ENCODE data around the gene TXLNG. TPM values are rescaled to one million over a fixed set of nuclear protein-coding genes. Genes with fewer than 3 reads are reported as not detected.

TXLNG gene
- total RNA-seq, 2 donors from 2014 or later, result 6.2 to 10.1 TPM

DNA sequence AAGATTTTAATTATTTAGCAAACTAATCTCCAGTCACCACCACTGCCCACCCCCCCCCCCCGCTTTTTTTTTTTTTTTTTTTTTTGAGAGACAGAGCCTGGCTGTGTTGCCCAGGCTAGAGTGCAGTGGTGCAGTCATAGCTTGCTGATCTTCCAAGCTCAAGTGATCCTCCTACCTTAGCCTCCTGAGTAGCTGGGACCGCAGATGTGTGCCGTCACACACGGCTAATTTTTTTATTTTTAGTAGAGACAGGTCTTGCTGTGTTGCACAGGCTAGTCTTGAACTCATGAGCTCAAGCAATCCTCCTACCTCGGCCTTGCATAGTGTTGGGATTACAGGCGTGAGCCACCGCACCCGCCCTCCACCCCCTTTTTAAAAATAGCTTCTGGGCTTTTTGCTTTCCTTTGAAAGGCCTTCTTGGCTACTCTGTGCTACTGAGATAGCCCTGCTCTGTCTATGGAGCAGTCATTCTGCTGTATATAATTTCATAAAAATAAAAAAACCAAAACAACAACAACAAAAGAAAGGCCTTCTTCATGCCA lies 18.7 kb downstream of the TXLNG start:
- Histone ChIP-seq H3K4me1 (peaks cover 0 to 9% of the 10 kb centered on the region in 2 donors), H3K9me3 (no peaks in the 10 kb centered on the region), H3K36me3 (no peaks in the 10 kb centered on the region), H3K4me3 (no peak overlapping the region), H3K27ac (no peak overlapping the region), H3K27me3 (no peaks in the 10 kb centered on the region)
- no peak for DNase-seq (ENCODE audit: low spot score)
- TF ChIP-seq, protein P1, sequence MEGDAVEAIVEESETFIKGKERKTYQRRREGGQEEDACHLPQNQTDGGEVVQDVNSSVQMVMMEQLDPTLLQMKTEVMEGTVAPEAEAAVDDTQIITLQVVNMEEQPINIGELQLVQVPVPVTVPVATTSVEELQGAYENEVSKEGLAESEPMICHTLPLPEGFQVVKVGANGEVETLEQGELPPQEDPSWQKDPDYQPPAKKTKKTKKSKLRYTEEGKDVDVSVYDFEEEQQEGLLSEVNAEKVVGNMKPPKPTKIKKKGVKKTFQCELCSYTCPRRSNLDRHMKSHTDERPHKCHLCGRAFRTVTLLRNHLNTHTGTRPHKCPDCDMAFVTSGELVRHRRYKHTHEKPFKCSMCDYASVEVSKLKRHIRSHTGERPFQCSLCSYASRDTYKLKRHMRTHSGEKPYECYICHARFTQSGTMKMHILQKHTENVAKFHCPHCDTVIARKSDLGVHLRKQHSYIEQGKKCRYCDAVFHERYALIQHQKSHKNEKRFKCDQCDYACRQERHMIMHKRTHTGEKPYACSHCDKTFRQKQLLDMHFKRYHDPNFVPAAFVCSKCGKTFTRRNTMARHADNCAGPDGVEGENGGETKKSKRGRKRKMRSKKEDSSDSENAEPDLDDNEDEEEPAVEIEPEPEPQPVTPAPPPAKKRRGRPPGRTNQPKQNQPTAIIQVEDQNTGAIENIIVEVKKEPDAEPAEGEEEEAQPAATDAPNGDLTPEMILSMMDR (IDR thresholded peaks at IDR 0.05), result no peak

DNA sequence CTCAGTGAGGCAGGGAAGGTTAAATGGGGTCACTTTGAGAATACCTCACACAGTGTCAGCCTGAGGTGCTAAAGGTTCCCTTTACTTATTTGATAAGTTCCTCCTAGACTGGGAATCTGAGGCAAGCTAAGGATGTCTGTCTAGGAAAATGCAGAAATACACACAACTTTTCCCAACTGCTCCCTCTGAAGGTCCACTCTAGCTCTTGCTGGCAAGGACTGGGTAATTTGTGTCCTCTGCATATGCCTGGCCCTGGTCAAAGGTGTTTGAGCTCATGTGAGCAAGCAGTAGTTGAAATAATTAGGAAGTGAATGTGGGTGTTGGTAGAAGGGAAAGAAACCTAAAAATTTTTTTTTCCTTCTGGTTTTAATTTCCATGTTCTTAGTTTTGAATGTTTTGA lies 21.3 kb downstream of the TXLNG start:
- Histone ChIP-seq H3K4me3 (peak overlapping the region in 1 of 2 donors; percentile 29), H3K9me3 (no peaks in the 10 kb centered on the region), H3K4me1 (peaks cover 0 to 9% of the 10 kb centered on the region in 2 donors), H3K27me3 (no peaks in the 10 kb centered on the region), H3K27ac (peak overlapping the region in 1 of 2 donors; percentile 12), H3K36me3 (no peaks in the 10 kb centered on the region)
- no peak for DNase-seq (ENCODE audit: low spot score)
- TF ChIP-seq, protein P1 (IDR thresholded peaks at IDR 0.05), result no peak

DNA sequence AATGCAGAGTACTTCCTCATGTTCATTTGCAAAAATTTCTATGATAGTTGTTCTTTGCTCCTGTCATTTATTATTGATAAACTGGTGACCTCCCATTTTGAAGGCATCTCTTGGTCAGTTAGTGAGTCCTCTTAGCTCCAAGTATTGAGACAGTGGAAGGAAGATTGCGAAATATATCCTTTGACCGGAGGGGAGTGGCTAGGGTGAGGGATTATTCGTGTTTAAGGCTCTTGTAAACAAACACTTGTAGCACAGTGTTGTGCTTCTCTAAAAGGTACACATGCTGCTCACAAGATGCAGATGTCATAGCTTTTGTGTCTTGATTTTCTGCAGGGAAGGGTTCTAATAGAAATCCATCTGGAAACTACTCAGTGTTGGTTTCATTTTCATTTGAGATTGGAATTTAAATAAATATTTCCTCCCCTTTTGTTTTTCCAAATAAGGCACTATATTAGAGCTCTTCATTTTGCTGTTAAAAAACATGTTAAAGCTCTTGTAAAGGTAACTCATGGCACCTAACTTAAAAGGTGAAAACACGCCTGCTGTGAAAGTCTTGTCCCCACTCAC lies 21.8 kb downstream of the TXLNG start:
- peak overlapping the region in 1 of 2 donors; percentile 12 for H3K27ac ChIP-seq

DNA sequence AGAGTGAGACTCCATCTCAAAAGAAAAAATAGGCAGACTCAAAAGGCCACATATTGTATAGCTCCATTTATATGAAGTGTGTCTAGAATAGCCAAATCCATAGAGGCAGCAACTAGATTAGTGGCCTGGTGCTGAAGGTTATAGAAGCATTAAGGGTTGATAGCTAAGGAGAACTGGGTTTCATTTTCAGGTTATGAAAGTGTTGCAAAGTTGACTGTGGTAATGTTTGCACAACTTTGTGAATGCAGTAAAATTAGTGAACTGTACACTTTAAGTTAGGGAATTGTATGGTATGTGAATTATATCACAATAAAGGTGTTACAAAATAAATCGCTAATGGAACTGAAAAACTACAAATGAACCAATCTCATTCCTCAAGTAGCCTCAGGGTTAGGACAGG lies 28.3 kb downstream of the TXLNG start:
- Histone ChIP-seq H3K27ac (no peak overlapping the region), H3K9me3 (no peaks in the 10 kb centered on the region), H3K4me1 (no peaks in the 10 kb centered on the region), H3K27me3 (no peaks in the 10 kb centered on the region), H3K4me3 (no peak overlapping the region), H3K36me3 (no peaks in the 10 kb centered on the region)
- TF ChIP-seq, protein P1 (IDR thresholded peaks at IDR 0.05), result no peak
- no peak for DNase-seq (ENCODE audit: low spot score)

More for the DNA sequence above, 21.8 kb downstream of the TXLNG start:
- no peak for DNase-seq (ENCODE audit: low spot score)
- Histone ChIP-seq H3K9me3 (no peaks in the 10 kb centered on the region), H3K4me3 (peak overlapping the region in 1 of 2 donors; percentile 29), H3K36me3 (no peaks in the 10 kb centered on the region), H3K4me1 (peaks cover 0 to 9% of the 10 kb centered on the region in 2 donors), H3K27me3 (no peaks in the 10 kb centered on the region)
- TF ChIP-seq, protein P1 (IDR thresholded peaks at IDR 0.05), result no peak

DNA sequence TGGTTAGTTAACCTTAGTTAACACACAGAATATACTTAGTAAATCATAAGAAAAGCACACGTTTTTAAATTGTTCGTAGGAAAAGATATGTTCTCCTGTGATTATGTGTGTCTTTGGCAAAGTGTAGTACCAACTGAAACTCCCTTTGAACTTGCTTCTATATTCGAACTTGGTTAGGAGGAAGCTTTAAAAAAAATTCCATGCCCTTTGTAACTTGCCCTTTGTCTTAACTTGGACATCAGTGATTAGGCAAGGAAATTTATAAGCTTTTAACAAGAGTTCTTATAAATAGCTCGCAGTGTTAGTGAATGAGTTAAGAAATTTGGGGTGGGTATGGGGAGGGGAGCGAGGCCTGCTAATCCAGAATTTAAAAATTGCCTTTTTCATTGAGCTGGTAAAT lies 33.4 kb downstream of the TXLNG start:
- no peaks in the 10 kb centered on the region for H3K27me3 ChIP-seq
- no peak overlapping the region for H3K4me3 ChIP-seq
- no peaks in the 10 kb centered on the region for H3K9me3 ChIP-seq
- no peaks in the 10 kb centered on the region for H3K4me1 ChIP-seq
- TF ChIP-seq, protein P1 (IDR thresholded peaks at IDR 0.05), result no peak
- H3K36me3 ChIP-seq, result peaks cover 28% of the 10 kb centered on the region
- no peak overlapping the region for H3K27ac ChIP-seq
- DNase-seq (ENCODE audit: low spot score), result no peak

DNA sequence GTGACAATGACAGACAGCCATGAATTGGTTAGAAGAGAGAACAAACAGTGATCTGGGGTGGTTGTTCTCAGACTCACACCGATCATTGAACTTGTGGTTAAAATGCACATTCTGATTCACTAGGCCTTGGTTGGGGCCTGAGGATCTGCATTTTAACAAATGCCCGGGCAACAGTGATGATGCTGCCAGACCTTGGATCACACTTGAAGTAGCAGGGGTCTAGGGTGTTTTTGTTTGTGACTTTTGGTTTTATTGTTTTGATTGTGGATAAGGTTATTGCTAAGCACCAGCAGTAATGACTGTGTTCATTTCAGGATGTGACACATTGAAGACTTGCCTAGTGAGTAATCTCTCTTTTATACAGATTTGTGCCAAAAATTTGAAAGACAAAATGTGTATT lies 36.5 kb downstream of the TXLNG start:
- H3K27ac ChIP-seq, result no peak overlapping the region

More for the DNA sequence above, 36.5 kb downstream of the TXLNG start:
- TF ChIP-seq, protein P1 (IDR thresholded peaks at IDR 0.05), result no peak
- H3K27me3 ChIP-seq, result no peaks in the 10 kb centered on the region
- H3K4me1 ChIP-seq, result no peaks in the 10 kb centered on the region
- no peak for DNase-seq (ENCODE audit: low spot score)
- H3K4me3 ChIP-seq, result no peak overlapping the region
- peaks cover 28% of the 10 kb centered on the region for H3K36me3 ChIP-seq
- H3K9me3 ChIP-seq, result no peaks in the 10 kb centered on the region
